ENCODE data around the gene RTF2.
"Not testable (repeated sequence)": the region's sequence is repeated elsewhere in the genome, so short reads cannot be mapped to it uniquely, and the experiment has no call there.

Gene RTF2

DNA sequence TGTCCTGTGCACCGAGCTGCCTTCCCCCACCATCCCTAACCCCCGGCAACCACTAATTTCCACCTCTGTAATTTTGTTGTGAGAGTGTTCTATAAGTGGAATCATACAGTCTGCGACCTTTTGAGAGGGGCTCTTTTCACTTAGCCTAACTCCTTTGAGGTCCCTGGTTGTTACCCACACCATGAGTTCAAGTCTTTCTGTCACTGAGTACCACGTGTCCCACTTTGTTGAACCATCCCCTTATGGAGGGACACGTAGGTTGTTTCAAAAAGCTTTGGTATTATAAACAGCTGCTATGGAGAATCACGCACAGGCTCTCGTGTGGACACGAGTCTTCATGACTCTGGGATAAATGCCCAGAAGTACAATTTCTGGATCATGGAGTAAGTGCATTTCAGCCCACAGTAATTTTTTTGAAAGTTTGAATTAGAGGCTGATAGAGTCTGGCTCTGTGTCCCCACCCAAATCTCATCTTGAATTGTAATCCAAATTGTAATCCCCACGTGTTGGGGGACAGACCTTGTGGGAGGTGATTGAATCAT lies 74.1 kb downstream of the RTF2 start:
- DNase-seq (ENCODE audit: low read depth in 2 of 2) = no peak

DNA sequence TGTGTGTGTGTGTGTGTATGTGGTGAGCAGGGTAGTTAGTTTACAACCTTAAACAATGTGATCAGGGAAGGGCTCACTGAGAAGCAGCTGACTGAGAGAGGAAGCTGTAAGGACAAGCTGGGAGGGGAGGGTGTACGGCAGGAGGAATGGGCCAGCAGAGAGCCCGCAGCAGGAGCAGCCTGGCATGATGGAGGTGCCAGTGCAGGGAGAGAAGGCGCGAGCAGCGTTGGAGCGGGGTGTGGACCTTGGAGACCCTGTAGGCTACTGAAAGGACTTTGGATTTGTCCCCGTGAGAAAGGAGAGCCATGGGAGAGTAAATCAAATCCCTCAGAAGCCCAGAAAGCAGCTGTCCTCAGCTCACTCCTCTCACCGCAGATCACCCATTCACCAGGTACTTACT lies 83.1 kb downstream of the RTF2 start:
- DNase-seq (ENCODE audit: low read depth in 2 of 2) = no peak

DNA sequence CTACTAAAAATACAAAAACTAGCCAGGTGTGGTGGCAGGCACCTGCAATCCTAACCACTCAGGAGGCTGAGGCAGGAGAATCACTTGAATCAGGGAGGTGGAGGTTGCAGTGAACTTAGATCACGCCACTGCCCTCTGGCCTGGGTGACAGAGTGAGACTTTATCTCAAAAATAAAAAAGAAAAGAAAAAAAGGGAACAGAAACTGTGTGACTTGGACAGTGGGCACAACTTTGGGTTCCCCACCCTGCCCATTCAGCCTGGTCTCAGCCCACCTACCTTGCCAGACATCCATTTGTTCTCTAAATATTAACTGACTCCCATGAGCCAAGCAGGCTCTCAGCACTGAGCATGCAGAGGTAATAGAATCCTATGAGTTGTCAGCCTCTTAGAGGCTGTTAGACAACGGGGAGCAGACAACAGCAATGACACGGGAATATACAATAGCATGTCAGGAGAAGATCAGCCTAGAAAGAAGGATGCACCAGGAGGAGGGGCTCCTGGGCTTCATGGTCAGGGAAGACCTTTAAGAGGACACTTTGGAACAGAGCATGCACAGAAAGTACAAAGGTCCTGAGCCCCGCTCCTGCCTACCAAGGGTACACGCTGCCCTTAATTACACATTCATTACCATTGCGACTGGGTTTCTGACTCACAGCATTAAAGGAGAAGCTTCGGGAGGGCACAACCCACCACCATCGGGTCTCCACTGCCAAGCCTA lies 84.6 kb downstream of the RTF2 start:
- DNase-seq (ENCODE audit: low read depth in 2 of 2) = no peak

DNA sequence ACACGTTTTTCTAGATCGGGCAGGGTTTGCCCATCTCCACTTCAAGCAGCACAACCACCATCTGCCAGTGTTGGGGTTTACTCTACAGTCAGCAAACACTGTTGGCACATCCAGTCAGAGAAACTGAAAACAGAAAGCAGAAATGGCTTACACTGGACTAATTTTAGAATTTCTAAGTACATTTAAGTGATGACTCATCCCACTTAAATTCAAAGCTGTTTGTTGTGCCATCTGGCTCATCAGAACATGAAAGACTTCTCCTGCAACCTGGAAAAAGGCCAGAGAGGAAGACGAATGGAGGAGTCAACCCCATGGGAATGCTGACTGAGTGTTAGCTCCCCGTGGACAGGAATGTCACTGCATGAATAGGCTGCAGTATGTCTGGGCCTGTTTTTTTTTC lies 86.4 kb downstream of the RTF2 start:
- DNase-seq (ENCODE audit: low read depth in 2 of 2) = no peak

DNA sequence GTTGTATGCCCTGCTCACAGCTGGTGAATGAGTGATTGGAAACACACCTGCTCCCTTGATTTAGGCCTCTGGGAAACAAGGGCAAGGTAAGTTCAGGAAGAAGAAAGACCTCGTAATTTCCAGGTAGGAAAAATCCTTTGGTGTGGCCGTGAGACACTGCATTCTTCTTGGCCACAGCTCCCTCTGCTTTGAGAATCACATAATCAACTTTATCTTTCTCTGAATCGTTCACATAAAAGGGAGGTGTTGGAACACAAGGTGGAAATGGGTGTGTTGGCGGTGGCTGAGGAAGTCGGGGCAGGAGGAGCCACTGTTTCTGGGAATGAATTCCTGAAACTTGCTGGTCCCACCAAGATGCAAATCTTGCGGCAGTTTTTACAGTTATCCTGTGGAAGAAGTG lies 90.5 kb downstream of the RTF2 start:
- DNase-seq (ENCODE audit: low read depth in 2 of 2) = no peak

DNA sequence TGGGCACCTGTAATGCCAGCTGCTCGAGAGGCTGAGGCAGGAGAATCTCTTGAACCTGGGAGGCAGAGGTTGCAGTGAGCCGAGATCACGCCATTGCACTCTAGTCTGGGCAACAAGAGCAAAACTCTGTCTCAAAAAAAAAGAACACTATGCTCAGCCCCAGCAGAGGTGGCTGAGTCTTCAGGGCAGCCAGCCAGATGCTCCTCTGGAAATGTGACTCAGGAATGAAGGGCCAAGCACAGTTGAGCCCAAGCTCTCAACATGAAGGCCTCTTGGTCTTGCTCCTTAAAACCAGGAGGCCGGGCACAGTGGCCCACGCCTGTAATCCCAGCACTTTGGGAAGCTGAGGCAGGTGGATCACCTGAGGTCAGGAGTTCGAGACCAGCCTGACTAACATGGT lies 96.1 kb downstream of the RTF2 start:
- not testable (repeated sequence) for DNase-seq (ENCODE audit: low read depth in 2 of 2)

DNA sequence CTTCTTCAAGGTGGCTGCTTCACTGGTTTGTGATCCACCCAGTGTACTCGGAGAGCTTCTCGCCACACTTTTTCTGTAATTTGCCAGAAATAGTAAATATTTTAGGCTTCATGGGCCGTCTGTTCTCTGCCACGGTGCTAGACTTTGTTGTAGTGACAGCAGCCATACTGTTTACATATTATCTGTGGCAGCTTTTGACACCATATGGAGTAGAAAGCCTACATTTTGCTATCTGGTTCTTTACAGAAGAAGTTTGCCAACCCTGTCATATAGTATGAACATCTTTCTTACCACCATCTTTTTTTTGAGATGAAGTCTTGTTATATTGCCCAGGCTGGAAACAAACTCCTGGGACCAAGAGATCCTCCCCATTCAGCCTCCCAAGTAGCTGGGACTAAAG lies 97.1 kb downstream of the RTF2 start:
- no peak for DNase-seq (ENCODE audit: low read depth in 2 of 2)

DNA sequence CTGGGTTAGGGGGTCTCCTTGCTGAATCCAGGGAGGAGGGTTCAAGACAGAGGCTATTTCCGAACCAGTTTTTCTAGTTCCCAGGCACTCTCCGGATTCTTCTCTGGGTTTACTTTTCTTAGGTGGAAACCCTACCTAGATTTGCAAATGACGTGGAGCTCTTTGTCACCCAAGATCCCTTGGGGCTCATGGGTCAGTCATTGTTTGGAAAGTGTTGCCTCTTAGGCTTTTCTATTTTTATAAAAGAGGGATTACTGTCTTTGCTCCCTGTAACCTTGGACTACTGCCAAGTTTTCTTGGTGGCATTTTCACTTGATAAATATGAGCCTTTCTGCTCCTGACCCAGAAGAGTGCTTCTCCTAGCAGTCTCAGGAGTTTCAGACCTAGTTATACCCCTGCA lies 98.2 kb downstream of the RTF2 start:
- no peak for DNase-seq (ENCODE audit: low read depth in 2 of 2)

All from stimulated activated CD8-positive, alpha-beta memory T cell treated with anti-CD3 and anti-CD28 coated beads, Interleukin-7, amount 100 ng/mL, for 1 hour (primary cell).